HG02840 (cell line): ENCODE data around the gene TM2D1.
"Not testable (repeated sequence)": the region's sequence is repeated elsewhere in the genome, so short reads cannot be mapped to it uniquely, and the experiment has no call there.

ENCODE experiments used
- ATAC-seq: cut with Tn5 transposase; IDR thresholded peaks from one replicate; pipeline ENCODE4 v1.9.1; 2021; ENCODE audit warnings: mild to moderate bottlenecking, moderate library complexity, moderate number of reproducible peaks; ENCODE audit not compliant: unreplicated experiment, low FRiP score

TM2D1 gene

DNA sequence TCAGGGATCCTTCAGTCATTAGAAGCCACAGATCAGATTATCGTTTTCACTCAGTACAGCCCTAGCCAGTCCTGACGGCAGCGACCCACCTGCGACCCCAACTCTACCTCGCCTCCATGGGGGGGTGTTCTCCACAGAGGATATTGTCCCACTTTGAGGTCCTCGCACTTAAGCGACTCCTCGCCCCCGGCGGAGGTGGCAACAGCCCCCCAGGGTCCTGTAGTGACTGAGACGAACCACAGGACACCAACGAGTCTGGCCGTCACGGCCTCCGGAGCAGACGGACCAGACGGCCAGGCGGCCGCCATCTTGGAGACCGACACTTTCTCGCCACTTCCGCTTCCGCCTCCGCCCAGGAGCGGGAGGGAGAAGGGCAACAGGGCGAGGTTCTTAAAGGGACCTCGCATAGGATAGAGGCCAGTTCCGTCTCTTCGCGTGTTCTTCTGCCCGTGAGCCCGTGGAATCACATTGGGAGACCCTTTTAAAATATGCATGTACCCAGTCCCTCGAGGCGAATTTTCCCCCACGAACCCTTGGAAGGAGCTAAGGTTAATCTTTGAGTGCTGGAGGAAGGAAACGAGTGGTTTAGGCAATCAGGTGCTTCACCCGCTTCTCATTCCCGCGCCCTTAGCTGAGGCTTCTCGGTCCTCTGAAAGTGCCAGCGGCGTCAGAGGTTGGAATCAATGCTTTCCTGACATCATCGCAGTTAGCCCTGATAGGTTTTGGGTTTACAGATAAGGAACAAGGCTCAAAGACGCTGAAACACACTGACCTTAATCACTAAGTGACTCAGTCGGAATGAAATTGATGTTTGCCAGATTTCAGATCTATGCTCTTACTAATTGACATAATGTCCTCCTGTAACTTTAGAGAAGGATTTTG, at the start of gene TM2D1:
Gene TM2D1, minus strand, starts transcription at position 329 of the 882 bp plus-strand sequence. Its CDS starts 21 bp downstream, at position 308.
- peak; percentile 99 for ATAC-seq

DNA sequence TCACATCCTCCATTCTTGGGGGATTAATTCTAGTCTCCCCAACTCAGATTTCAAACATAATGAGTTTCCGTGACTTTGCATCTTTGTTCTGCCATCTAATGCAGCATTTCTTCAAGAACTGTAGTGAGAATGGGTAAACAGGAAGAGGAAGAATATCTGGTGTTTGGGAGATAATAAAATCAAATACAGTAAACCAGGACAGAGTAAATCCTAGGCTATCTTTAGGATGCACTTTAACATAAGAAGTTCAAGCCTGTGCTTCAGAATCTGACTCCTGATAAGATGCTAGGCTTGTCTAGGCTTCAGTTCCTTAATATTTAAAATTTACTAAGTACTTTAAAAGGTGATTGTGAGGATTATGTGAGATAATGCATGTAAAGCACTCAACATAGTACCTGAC, 45.2 kb upstream of the TM2D1 start:
- ATAC-seq: no peak

DNA sequence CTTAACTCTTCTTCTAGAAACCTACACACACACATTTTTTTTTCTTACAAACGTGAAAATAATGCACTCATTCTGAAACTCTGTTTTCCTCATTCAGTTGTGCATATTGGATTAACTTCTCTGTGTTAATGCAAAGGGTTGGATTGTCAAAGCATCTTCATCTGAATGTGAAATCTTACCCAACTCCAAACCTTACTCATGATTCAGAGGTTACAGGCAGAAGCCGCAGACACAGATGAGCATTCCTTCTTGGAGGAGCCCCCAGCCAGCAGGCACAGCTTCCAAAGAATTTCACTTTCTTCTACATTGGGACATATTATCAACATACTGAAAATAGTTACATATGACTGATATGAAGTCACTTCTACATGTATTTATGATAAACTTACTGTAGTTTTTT, 33.0 kb upstream of the TM2D1 start:
- ATAC-seq: no peak

DNA sequence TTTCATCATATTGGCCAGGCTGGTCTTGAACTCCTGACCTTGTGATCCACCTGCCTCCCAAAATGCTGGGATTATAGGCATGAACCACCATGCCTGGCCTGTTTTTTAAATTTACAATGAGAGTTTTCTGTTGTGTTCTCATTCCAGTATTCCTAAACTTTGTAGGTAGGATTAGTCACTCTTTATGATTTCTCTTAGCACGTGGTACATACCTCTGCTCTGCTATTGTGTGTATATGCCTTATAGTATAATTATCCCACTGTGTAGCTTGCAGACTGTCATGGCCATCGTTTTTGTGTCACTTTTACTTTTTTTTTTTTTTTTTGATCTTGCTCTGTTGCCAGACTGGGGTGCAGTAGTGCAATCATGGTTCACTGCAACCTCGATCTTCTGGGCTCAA, 31.8 kb upstream of the TM2D1 start:
- ATAC-seq: no peak

DNA sequence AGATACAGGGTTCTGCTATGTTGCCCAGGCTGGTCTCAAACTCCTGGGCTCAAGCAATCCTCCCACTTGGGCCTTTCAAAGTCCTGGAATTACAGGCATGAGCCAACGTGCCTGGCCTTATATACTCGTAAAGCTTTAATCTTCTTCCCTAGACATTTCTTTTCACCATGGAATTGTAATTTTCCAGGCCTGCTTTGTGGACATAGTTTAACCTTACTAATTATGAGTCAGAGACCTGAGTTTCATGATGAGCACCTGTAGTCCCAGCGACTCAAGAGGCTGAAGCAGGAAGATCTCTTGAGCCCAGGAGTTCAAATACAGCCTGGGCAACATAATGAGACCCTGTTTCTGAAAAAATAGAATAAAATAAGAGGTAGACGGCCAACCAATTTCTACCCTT, 29.6 kb upstream of the TM2D1 start:
- ATAC-seq: no peak

DNA sequence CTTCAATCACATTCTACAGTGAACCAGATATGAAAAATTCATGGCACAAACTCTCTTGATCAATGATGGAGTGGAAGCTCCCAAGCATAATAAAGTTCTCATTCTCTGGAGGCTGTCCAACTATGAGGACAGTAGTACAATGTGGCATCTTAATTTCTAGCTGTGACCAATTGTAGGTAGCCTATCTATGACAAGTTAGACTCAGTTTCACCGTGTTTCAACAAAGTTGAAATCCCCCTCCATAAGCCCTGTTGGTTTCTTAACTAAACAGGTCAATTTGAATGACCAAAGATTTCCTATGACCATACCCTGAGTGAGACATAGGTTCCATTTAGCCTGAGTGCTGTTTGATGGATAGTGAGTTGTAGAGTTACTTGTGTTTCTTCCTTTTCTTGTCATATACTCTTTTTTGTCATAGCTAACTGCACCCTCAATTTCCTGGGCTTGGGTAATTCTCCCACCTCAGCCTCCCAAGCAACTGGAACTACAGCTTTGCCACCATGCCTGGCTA, 29.1 kb upstream of the TM2D1 start:
- ATAC-seq: no peak

DNA sequence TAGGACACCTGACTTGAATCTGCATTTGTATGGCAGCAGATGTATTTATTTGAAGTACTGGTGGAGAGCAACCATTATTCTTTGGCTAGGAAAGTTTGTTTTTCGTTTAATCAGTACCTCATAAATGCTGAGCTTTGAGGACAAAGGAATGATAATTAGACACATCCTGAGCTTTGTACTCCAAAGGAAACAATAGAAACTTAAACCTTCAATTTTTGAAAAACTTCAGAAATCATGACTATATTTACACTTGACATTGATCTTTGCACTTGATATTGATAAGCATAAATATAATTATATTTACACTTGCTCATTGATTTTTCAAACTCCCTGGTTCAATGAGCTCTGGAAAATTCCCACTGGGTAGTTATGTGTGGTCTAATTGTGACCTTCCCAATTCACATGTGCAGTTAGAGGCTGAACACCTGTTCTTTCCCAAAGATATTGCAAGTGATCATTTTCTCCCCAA, 28.0 kb upstream of the TM2D1 start:
- no peak for ATAC-seq

DNA sequence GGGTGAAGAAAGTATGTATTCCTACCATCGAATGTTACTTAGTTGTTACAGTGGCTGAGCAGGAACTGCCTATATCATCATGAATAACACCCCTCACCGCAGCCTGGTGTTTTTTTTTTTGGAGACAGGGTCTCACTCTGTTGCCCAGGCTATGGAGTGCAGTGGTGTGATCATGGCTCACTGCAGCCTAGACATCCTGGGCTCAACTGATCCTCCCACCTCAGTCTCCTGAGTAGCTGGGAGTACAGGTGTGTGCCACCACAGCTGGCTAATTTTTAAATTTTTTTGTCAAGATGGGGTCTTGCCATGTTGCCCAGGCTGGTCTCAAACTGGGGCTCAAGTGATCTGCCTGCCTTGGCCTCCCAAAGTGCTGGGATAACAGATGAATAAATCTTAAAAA, 24.6 kb upstream of the TM2D1 start:
- no peak for ATAC-seq

DNA sequence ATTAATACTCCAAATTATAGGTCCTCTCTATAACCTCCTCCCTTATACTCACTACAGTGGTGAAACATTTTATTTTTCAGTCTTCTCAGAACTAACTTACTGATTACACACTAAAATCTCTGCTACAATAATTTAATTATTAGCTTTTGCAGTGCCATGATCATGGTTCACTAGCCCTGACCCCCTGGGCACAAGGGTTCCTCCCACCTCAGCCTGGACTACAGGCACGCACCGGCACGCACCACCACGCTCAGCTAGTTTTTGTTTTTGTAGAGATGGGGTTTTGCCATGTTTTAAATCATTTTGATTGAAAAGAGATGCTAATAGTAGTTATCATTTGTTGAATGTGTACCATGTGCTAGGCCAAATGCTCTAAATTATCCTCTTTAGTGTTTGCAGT, 23.6 kb upstream of the TM2D1 start:
- ATAC-seq: no peak

DNA sequence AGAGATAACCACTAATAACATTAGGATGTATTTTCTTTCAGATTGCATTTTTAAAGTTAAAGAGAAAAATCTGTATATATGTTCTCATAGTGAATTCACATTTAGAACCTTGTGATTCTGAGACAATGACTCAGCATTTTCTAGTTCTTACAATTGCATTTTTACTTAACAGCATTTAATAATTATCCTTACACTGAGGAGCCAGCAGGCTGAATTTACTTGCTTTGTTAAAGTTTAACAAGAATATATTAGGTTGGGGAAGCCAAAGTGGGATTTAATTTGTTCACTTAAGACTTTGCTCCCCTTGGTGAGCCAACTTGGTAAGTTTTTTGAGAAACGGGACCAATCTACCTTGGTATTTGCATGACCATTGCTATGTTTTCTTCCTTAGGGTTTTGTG, 21.9 kb upstream of the TM2D1 start:
- ATAC-seq: no peak

DNA sequence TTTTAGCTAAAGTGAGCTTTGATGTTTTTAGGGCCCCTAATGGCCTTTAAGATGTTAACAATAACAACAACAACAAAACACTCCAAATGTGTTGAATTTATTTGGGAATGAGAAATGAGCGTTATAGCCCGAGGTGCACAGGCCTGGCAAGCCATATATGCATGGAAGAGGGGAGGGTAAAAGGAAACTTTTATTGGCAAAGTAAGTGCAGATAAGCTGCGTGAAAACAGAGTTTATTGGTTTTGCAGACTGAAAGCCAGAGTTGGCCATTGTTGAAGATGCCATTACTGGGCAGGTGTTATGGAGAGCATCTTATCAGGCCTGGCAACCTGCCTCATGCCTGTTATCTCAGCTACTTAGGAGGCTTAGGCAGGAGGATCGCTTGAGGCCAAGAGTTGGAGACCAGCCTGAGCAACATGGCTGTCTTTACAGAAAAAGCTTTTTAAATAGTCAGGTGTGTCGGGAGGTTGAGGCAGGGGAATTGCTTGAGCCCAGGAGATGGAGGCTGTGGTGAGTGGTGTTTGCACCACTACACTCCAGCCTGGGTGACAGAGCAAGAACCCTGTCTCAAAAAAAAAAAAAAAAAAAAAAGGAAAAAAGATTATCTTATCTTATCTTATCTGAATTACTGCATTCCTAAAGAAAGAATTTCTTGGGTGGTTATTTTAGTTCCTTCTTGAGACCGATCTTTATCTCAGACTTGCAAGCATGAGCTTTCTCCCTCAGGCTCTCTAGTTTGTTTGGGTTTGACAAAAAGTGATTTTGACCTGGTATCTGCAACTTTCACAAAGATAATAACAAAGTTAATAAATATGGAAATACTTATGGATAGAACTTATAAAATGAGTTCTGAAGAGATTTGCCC, 19.0 kb upstream of the TM2D1 start:
- no peak for ATAC-seq

DNA sequence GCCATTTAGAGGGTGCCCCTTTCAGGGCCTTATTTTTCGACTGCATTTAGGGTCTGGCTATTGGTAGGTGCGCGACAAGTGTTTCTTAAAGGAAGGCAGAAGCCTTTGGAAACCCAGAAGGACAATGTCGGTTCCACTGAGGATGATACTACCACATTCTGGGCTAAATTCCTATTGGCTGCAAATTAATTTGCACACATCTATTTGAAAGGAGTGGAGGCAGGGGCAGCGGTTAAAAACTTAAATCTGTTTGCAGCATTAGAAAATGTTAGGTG, 18.4 kb upstream of the TM2D1 start:
- ATAC-seq: no peak

DNA sequence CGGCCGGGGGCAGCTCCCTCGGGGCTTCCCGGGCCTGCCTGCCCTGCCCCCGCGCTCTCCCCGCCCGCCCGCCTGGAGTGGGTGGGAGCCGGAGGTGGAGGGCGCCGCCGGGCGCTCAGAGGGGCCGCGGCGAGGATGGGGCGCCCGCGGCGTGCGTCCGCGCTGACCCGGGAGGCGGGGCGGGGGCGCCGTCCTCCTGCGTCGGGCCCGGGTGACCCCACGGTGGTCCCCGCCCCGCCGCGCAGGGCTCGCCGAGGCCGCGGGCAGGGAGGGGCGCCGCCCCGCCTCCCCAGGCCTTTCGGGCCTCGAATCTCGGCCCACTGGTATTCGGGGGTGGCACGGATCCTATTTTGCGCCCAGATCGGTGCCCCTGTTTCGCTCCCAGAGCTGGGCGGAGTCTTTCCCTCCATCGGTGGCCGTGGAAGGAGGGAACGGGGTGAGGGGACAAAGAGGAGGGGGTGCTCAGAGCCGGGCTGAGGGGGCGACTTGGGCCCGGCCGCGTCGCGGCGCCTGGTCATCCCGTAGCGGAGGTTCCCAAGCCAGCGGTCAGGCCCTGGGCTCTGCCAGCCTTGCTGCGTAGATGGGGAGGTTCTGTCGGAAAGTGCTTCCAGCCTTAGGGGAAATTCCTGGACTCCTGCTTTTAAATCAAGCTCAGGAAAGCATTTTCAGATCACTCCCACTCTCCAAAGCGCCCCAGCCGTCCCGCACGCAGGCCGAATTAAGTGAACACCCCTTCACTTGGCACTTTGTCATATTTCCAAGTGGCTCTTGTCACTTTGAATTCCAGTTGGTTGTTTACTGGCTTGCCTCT, 17.9 kb upstream of the TM2D1 start:
- peak; percentile 47 for ATAC-seq

DNA sequence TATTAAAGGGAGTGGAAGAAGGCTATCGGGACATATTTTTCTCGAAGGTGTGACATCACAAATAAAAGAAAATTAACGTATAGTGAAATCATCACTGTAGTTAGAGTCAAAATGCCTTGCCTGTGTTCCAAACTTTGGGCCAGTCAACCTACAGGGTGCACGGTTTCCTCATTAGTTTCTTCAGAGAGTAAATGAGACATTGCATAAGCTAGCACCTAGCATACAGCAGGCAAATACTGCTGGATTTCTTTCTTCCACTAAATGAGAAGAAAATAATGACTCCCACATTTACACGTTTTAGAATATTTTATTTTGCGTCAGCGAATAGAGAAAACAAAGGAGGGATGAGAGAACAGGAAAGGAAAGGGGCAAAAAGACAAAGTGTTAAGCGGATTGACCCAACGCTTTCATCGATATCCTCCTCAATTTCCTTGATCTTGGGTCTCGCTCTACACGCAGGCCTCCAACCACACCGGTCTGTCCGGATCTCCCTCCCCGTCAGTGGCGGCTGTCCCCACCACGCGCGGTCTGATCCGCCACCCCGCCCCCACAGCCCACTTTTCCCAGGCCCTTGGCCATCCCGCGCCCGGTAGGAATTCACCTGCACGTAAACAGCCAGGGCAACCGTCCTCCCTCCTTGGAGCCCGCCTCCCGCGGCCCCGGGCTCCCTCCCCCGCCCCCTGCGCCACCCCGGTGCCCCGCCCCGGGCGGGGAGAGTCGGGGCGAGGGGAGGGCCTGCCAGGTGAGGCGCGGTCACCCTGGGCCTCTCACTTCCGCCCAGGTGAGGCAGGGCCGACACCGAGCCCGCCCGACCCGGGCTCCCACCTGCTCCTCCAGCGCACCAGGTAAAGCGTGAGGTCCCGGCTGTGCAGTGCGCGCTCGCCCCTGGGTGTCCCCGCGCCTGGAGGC, 17.0 kb upstream of the TM2D1 start, which contains the start of gene PATJ:
Gene PATJ, plus strand, starts transcription at position 770 of the 909 bp plus-strand sequence. CDS start 20,413 bp downstream, outside the sequence.
- peak; percentile 66 for ATAC-seq

DNA sequence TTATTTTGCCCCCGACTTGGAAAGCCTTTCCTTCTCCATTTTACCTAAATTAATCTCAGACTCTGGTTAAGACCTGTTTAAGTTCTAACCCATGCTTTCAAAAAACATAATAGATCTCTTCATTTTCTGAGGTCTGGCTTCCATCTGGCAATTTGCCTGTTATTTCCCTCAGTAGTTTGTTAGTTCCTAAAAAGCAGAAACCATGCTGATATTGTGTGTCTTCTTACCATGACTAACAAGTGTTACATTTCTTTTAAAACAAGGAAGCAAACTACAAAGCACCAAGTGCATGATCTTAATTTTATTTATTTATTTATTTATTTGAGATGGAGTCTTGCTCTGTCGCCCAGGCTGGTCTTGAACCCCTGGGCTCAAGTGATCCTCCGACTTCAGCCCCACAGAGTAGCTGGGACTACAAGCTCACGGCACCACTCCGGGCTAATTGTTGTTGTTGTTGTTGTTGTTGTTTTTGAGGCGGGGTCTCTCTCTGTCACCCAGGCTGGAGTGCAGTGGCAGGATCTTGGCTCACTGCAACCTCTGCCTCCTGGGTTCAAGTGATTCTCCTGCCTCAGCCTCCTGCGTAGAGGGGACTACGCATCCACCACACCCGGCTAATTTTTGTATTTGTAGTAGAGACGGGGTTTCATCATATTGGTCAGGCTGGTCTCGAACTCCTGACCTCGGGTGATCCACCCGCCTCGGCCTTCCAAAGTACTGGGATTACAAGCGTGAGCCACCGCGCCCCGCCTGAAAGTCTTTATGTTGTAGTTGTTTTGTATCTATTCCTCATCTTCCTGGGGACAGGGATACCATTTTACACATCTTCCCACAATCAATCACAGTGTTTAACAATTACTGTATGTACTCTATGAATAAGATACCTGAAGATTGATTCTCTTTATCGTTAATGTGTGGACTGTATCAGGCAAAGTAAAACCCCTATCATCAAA, 16.1 kb upstream of the TM2D1 start:
- ATAC-seq: no peak

DNA sequence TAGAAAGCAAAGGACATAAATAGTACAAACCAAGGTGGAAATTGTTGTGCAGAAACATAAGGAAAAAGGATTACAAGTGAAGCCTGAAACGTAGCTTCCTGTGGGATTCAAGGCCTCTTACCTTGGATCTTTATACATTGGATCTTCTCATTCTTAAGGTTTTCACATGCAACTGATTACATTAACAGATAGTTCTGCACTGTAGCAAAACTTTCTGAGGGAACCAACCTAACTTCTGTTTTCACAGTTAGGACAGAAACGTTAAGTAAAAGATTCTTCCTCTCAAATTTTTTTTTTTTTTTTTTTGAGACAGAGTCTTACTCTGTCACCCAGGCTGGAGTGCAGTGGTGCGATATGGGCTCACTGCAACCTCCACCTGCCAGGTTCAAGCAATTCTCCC, 7.8 kb upstream of the TM2D1 start:
- ATAC-seq: no peak

DNA sequence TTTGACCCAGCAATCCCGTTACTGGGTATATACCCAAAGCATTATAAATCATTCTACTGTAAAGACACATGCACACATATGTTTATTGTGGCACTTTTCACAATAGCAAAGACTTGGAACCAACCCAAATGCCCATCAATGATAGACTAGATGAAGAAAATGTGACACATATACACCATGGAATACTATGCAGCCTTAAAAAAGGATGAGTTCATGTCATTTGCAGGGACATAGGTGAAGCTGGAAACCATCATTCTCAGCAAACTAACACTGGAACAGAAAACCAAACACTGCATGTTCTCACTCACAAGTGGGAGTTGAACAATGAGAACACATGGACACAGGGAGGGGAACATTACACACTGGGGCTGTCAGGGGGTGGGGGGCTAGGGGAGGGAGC, 5.7 kb upstream of the TM2D1 start:
- not testable (repeated sequence) for ATAC-seq

DNA sequence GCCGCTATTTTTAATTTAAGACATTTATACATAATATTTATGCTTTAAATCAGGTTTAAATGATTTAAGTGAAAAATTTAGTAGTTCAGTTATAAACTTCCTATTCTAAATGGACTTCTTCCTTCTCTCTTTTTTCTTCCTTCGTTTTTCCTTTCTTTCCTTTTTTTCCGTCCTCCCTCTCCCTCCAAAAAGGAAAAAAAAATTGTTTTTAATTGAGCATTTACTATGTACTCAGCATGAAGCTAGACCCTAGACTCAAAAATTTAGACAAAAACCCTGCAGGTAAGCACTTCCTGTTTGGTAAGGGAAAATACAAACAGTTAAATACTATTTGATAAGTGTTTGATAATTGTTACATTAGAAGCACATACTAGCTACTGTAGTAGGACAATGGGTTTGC, 2.6 kb upstream of the TM2D1 start:
- ATAC-seq: no peak

DNA sequence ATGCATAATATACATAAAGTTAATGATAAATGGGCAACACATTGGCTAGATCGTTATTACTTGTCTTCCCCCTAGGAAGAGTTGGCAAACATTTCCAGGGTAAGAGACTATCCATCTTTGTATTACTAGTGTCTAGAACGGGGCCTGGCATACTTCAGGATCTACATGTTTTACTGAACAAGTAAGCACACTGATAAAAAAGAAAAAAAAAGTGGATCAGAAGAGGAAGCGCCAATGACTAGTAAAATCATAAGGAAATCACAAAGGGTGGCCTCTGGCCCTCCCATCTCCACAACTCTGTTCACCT, 482 bp downstream of the TM2D1 start:
- ATAC-seq: no peak
